DOHH2 (cell line): ENCODE results near the gene NUTM2F.
"Not testable (repeated sequence)": the region's sequence is repeated elsewhere in the genome, so short reads cannot be mapped to it uniquely, and the experiment has no call there.

Source experiments
- CTCF ChIP-seq: fragments of 200-600 bp; sonication (generic); IDR thresholded peaks from one replicate; pipeline ENCODE4 v1.5.1; 2014; ENCODE audit warnings: antibody characterized with exemption, mild to moderate bottlenecking, low read depth, low read length; ENCODE audit not compliant: poor library complexity, severe bottlenecking
- EZH2phosphoT487 ChIP-seq: fragments of 200-600 bp; sonication (generic); IDR thresholded peaks from 2 replicates; pipeline ENCODE4 v1.6.1; 2017; ENCODE audit warnings: borderline replicate concordance, mild to moderate bottlenecking, antibody characterized with exemption, low read length, moderate library complexity, mixed read lengths

GRCh38 chr9:94325583-94325982 is 2.9 kb downstream of the NUTM2F start:
- TF ChIP-seq CTCF, EZH2phosphoT487: not testable (repeated sequence)
